Kidney (tissue), 14 donors: ENCODE results near the gene FAM151A. TPM values are rescaled to one million over a fixed set of nuclear protein-coding genes. Genes with fewer than 3 reads are reported as not detected.

Experiments
- DNase-seq, 5 donors: peaks; one replicate each; pipeline ENCODE4 v3.0.0-alpha.2; 2013 to 2020
- FAIRE-seq: peaks from 2 replicates; lab custom pipeline; 2012; peaks lifted over from hg19 to GRCh38; lab: Jason Lieb, UNC
- H3K27ac ChIP-seq, 2 donors: one replicate each; pipeline ENCODE4 v1.7.0; 2013; ENCODE audit warnings: low read depth in 2 of 2, low read length in 2 of 2, inconsistent platforms in 1 of 2
- H3K27me3 ChIP-seq: one replicate; pipeline ENCODE4 v1.7.1; 2013; ENCODE audit warnings: low read length, inconsistent platforms; ENCODE audit not compliant: control insufficient read depth, insufficient read depth
- H3K36me3 ChIP-seq, 3 donors: one replicate each; pipeline versions ENCODE4 v1.7.0 to v1.7.1; 2013; ENCODE audit warnings: low read length in 3 of 3, control low read depth in 1 of 3, inconsistent platforms in 1 of 3; ENCODE audit not compliant: insufficient read depth in 3 of 3, control insufficient read depth in 2 of 3
- H3K4me1 ChIP-seq, 3 donors: one replicate each; pipeline versions ENCODE4 v1.7.0 to v1.7.1; 2013; ENCODE audit warnings: low read length in 3 of 3, inconsistent platforms in 1 of 3, low read depth in 1 of 3; ENCODE audit not compliant: control insufficient read depth in 2 of 3, insufficient read depth in 2 of 3
- H3K4me3 ChIP-seq, 3 donors: one replicate each; pipeline versions ENCODE4 v1.7.0 to v1.8.1; 2013; ENCODE audit warnings: low read length in 3 of 3, control low read depth in 1 of 3, inconsistent platforms in 1 of 3
- H3K9ac ChIP-seq, 3 donors: one replicate each; pipeline versions ENCODE4 v1.7.0 to v1.7.1; 2013; ENCODE audit warnings: low read length in 3 of 3, control low read depth in 1 of 3, inconsistent platforms in 1 of 3
- H3K9me3 ChIP-seq, 3 donors: one replicate each; pipeline versions ENCODE4 v1.7.0 to v1.7.1; 2013; ENCODE audit warnings: low read length in 3 of 3, control low read depth in 1 of 3, inconsistent platforms in 1 of 3; ENCODE audit not compliant: control insufficient read depth in 2 of 3, insufficient read depth in 1 of 3
- CTCF ChIP-seq: IDR thresholded peaks from 3 replicates; pipeline ENCODE4 v1.5.1; 2012; ENCODE audit warnings: mild to moderate bottlenecking, moderate library complexity, borderline replicate concordance; ENCODE audit not compliant: insufficient read depth; ENCODE audit errors: extremely low read depth
- intact Hi-C: fragments of 100-400 bp; cut with DNase I; formaldehyde crosslinking; loops from one replicate; pipeline ENCODE4 v1.11.1; 2022
- polyA plus RNA-seq: library from polyadenylated mRNA; stranded (reverse); fragments of 350-450 nt; fragmentation: Illumina TruSeq; extraction: RNeasy Lipid Tissue Mini Kit (QIAGEN cat#74804); gene quantifications from one replicate; pipeline ENCODE4 v1.2.3, GENCODE V29; 2014; ENCODE audit warnings: low read depth, low replicate concordance; ENCODE audit not compliant: insufficient read depth
- total RNA-seq: library from RNA; stranded (reverse); fragmentation: NEBNext Ultra II Directional; extraction: Animal tissue kit (Norgen Biotek cat#: 25700); gene quantifications from one replicate; pipeline ENCODE4 v1.2.1, GENCODE V29; 2021
- donor health status: control.
- donor health status: control.
- donor health status: control.
- donor health status: control.
- donor health status: control.
- donor health status: DM: yes; HTN: yes; CAD: no.
- donor health status: Normal renal cell carcinoma (clear cell type).

FAM151A gene
- total and polyA plus RNA-seq, 2 donors from 2014 or later, result 237 TPM; not detected in 1

GRCh38 chr1:54649130-54649898 lies 26.0 kb upstream of the FAM151A start:
- DNase-seq (peak in 4 of 5 donors; percentile 47 to 78 (median 64)), FAIRE-seq (no peak)

GRCh38 chr1:54645806-54646676 lies 22.7 kb upstream of the FAM151A start:
- Histone ChIP-seq H3K9me3 (peaks cover 0 to 7% (median 0%) of the 10 kb centered on the region in 3 donors), H3K27me3 (no peaks in the 10 kb centered on the region), H3K27ac (no peak overlapping the region), H3K4me3 (no peak overlapping the region), H3K36me3 (no peaks in the 10 kb centered on the region), H3K9ac (no peak overlapping the region), H3K4me1 (peaks cover 3 to 24% (median 12%) of the 10 kb centered on the region in 3 donors)
- intact Hi-C loops, result no loop called here
- TF ChIP-seq CTCF, result no peak
- DNase-seq (no peak), FAIRE-seq (no peak)

More at GRCh38 chr1:54649130-54649898, 26.0 kb upstream of the FAM151A start:
- TF ChIP-seq CTCF, result no peak
- Histone ChIP-seq H3K36me3 (no peaks in the 10 kb centered on the region), H3K27me3 (no peaks in the 10 kb centered on the region), H3K4me1 (peaks cover 3 to 36% (median 24%) of the 10 kb centered on the region in 3 donors), H3K4me3 (peak overlapping the region in 1 of 3 donors; percentile 22), H3K9ac (no peak overlapping the region), H3K9me3 (no peaks in the 10 kb centered on the region), H3K27ac (peak overlapping the region; percentile 1 to 27)
- intact Hi-C loops, result no loop called here

GRCh38 chr1:54643736-54644135 lies 20.4 kb upstream of the FAM151A start:
- Histone ChIP-seq H3K4me3 (no peak overlapping the region), H3K9ac (no peak overlapping the region), H3K36me3 (no peaks in the 10 kb centered on the region), H3K27me3 (no peaks in the 10 kb centered on the region), H3K27ac (no peak overlapping the region), H3K9me3 (peaks cover 0 to 7% (median 0%) of the 10 kb centered on the region in 3 donors), H3K4me1 (peaks cover 0 to 8% (median 2%) of the 10 kb centered on the region in 3 donors)
- DNase-seq (no peak), FAIRE-seq (no peak)
- no peak for TF ChIP-seq CTCF
- intact Hi-C loops, result no loop called here
